ENCODE data around the gene IER5. TPM values are rescaled to one million over a fixed set of nuclear protein-coding genes. Genes with fewer than 3 reads are reported as not detected.
A peak's percentile ranks its signal among the peaks of the same experiment; 100 is the strongest.

Gene IER5
- total and polyA plus RNA-seq, 9 of the 15 experiments (the other 6 are each of a cell fraction or from before 2014, with no cell fraction given): 2.4 to 32.1 (median 12.0) TPM

DNA sequence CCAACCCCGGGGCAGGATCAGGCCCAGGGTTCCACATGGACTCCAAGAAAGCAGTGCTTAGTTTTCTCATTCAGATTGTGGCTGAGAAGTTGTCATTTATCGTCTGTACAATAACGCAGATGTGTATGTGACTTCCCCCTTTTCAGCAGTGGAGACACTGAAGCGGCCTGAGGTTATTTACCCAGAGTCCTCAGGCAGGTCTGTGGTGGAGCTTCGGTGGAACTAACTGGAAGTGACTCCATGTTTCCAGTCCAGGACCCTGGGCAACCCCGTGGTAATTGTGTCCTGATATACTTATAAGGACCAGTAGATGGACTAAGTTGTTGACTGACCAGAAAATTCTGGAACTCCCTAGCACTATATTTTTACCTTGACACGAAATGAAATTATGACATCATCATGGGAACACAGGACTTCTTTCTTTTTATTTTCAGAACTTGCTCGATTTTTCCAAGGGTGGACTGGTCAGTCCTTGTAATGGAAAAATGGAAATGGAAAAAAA is 1.0 kb upstream of the IER5 start (continued):
- TF ChIP-seq NCOA4 (IDR thresholded peaks at IDR 0.05; ENCODE audit: partially characterized antibody) (no peak), HOXB6 (CRISPR knock-in tag; IDR thresholded peaks at IDR 0.05; ENCODE audit: borderline replicate concordance) (no peak), NCOA1 (IDR thresholded peaks at IDR 0.05; ENCODE audit: low read depth) (no peak), ZBTB17 (CRISPR knock-in tag; IDR thresholded peaks at IDR 0.05) (0 out of 2 replicates have a peak, but pooled peaks have one; percentile 40), POLR2AphosphoS5 (IDR thresholded peaks at IDR 0.05; ENCODE audit: control insufficient read depth, insufficient read depth, low read depth, low read length) (no peak), ZNF140 (CRISPR knock-in tag; IDR thresholded peaks at IDR 0.05) (peak; percentile 75; the same call in 1 of the 2 replicates), ZNF696 (CRISPR knock-in tag; conservative IDR thresholded peaks at IDR 0.05) (no peak), NBN (IDR thresholded peaks at IDR 0.05; ENCODE audit: low read depth) (no peak), ZNF239 (CRISPR knock-in tag; IDR thresholded peaks at IDR 0.05) (0 out of 2 replicates have a peak, but pooled peaks have one; percentile 16), ESRRB (CRISPR knock-in tag; IDR thresholded peaks at IDR 0.05; ENCODE audit: borderline replicate concordance) (no peak), LCOR (CRISPR knock-in tag; IDR thresholded peaks at IDR 0.05) (peak; percentile 62; the same call in 1 of the 2 replicates), CTBP1 (IDR thresholded peaks at IDR 0.05; ENCODE audit: borderline replicate concordance) (peak; percentile 59), NR4A1 (CRISPR knock-in tag; IDR thresholded peaks at IDR 0.05) (no peak), NR4A1 (tag; IDR thresholded peaks at IDR 0.05) (peak; percentile 61), KAT8 (IDR thresholded peaks at IDR 0.05; ENCODE audit: low read depth) (no peak), MAZ (CRISPR knock-in tag; conservative IDR thresholded peaks at IDR 0.05 in 1 of 2, IDR thresholded peaks at IDR 0.05 in 1 of 2) (peak in 1 of 2 experiments; percentile 56; a peak in 2 of 4 replicates), SMARCC2 (IDR thresholded peaks at IDR 0.05; ENCODE audit: low read depth) (peak; percentile 42; the same call in 1 of the 2 replicates), ZNF165 (CRISPR knock-in tag; IDR thresholded peaks at IDR 0.05; ENCODE audit: borderline replicate concordance) (no peak), EZH2 (IDR thresholded peaks at IDR 0.05; ENCODE audit: borderline replicate concordance, low read depth, low read length) (no peak), NFIC (IDR thresholded peaks at IDR 0.05) (no peak)
- TF ChIP-seq, protein P1, sequence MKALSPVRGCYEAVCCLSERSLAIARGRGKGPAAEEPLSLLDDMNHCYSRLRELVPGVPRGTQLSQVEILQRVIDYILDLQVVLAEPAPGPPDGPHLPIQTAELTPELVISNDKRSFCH (CRISPR knock-in tag; IDR thresholded peaks at IDR 0.05): no peak
- TF ChIP-seq, protein P1 (tag; IDR thresholded peaks at IDR 0.05): 0 out of 2 replicates have a peak, but pooled peaks have one; percentile 53
- TF ChIP-seq, protein P2, sequence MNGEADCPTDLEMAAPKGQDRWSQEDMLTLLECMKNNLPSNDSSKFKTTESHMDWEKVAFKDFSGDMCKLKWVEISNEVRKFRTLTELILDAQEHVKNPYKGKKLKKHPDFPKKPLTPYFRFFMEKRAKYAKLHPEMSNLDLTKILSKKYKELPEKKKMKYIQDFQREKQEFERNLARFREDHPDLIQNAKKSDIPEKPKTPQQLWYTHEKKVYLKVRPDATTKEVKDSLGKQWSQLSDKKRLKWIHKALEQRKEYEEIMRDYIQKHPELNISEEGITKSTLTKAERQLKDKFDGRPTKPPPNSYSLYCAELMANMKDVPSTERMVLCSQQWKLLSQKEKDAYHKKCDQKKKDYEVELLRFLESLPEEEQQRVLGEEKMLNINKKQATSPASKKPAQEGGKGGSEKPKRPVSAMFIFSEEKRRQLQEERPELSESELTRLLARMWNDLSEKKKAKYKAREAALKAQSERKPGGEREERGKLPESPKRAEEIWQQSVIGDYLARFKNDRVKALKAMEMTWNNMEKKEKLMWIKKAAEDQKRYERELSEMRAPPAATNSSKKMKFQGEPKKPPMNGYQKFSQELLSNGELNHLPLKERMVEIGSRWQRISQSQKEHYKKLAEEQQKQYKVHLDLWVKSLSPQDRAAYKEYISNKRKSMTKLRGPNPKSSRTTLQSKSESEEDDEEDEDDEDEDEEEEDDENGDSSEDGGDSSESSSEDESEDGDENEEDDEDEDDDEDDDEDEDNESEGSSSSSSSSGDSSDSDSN (IDR thresholded peaks at IDR 0.05; ENCODE audit: borderline replicate concordance in 1 of 2, low read depth in 2 of 2, low read length in 2 of 2): 0 out of 4 replicates have a peak, but pooled peaks of 1 of the 2 experiments have one; percentile 59
